H9 (cell line): ENCODE results near the gene NEB. TPM values are rescaled to one million over a fixed set of nuclear protein-coding genes. Genes with fewer than 3 reads are reported as not detected.

Source experiments
- DNase-seq: peaks from one replicate; pipeline ENCODE4 v3.0.0-alpha.2; 2017
- H2AFZ ChIP-seq: one replicate; pipeline ENCODE4 v1.6.1; 2013; ENCODE audit warnings: mild to moderate bottlenecking, low read length, control low read depth, moderate library complexity
- H2AK5ac ChIP-seq: 2 replicates; pipeline ENCODE4 v1.6.1; 2013; ENCODE audit warnings: low read length, control low read depth, mixed read lengths; ENCODE audit not compliant: insufficient read length
- H2BK120ac ChIP-seq: one replicate; pipeline ENCODE4 v1.6.1; 2013; ENCODE audit warnings: low read depth, mild to moderate bottlenecking, low read length, control low read depth, inconsistent platforms; ENCODE audit not compliant: poor library complexity, severe bottlenecking
- H2BK12ac ChIP-seq: 2 replicates; pipeline ENCODE4 v1.6.1; 2013; ENCODE audit warnings: low read length, control low read depth, mixed read lengths, low read depth; ENCODE audit not compliant: insufficient read length
- H2BK15ac ChIP-seq: 2 replicates; pipeline ENCODE4 v1.6.1; 2013; ENCODE audit warnings: low read depth, low read length, control low read depth
- H2BK20ac ChIP-seq: one replicate; pipeline ENCODE4 v1.6.1; 2013; ENCODE audit warnings: low read depth, mild to moderate bottlenecking, low read length, control low read depth, inconsistent platforms; ENCODE audit not compliant: poor library complexity, severe bottlenecking
- H2BK5ac ChIP-seq: 2 replicates; pipeline ENCODE4 v1.6.1; 2013; ENCODE audit warnings: low read length, control low read depth, mixed read lengths; ENCODE audit not compliant: insufficient read length
- H3K14ac ChIP-seq: 2 replicates; pipeline ENCODE4 v1.6.1; 2013; ENCODE audit warnings: low read length, control low read depth; ENCODE audit not compliant: insufficient read depth
- H3K18ac ChIP-seq: 2 replicates; pipeline ENCODE4 v1.6.1; 2013; ENCODE audit warnings: low read depth, mild to moderate bottlenecking, mixed read lengths, low read length, control low read depth; ENCODE audit not compliant: insufficient read length
- H3K23ac ChIP-seq: 2 replicates; pipeline ENCODE4 v1.6.1; 2013; ENCODE audit warnings: low read length, control low read depth, mixed read lengths, low read depth; ENCODE audit not compliant: insufficient read length
- H3K23me2 ChIP-seq: 2 replicates; pipeline ENCODE4 v1.6.1; 2013; ENCODE audit warnings: low read depth, mild to moderate bottlenecking, mixed read lengths, low read length, control low read depth; ENCODE audit not compliant: insufficient read length, poor library complexity, severe bottlenecking
- H3K27ac ChIP-seq: 2 replicates; pipeline ENCODE4 v1.5.1; 2013; ENCODE audit warnings: low read length, control low read depth, mixed read lengths, low read depth; ENCODE audit not compliant: insufficient read length
- H3K27me3 ChIP-seq: 2 replicates; pipeline ENCODE4 v1.6.1; 2013; ENCODE audit warnings: low read length, control low read depth, inconsistent platforms; ENCODE audit not compliant: insufficient read depth
- H3K4ac ChIP-seq: 2 replicates; pipeline ENCODE4 v1.6.1; 2013; ENCODE audit warnings: low read depth, mild to moderate bottlenecking, control low read depth, inconsistent platforms, low read length, moderate library complexity
- H3K4me1 ChIP-seq: 2 replicates; pipeline ENCODE4 v1.6.1; 2013; ENCODE audit warnings: low read length, control low read depth, inconsistent platforms; ENCODE audit not compliant: insufficient read depth
- H3K4me2 ChIP-seq: 2 replicates; pipeline ENCODE4 v1.6.1; 2013; ENCODE audit warnings: low read length, control low read depth, mixed read lengths; ENCODE audit not compliant: insufficient read length, insufficient read depth
- H3K56ac ChIP-seq: 2 replicates; pipeline ENCODE4 v1.6.1; 2013; ENCODE audit warnings: low read depth, mild to moderate bottlenecking, mixed read lengths, low read length, control low read depth; ENCODE audit not compliant: insufficient read length
- H3K79me1 ChIP-seq: 2 replicates; pipeline ENCODE4 v1.6.1; 2013; ENCODE audit warnings: low read depth, mild to moderate bottlenecking, moderate library complexity, low read length, control low read depth, inconsistent platforms; ENCODE audit not compliant: insufficient read depth, poor library complexity, severe bottlenecking
- H3K79me2 ChIP-seq: 2 replicates; pipeline ENCODE4 v1.6.1; 2013; ENCODE audit warnings: low read length, control low read depth, inconsistent platforms; ENCODE audit not compliant: insufficient read depth
- H3K9ac ChIP-seq: 2 replicates; pipeline ENCODE4 v1.6.1; 2013; ENCODE audit warnings: low read length, control low read depth, mixed read lengths; ENCODE audit not compliant: insufficient read length; ENCODE audit errors: extremely low read depth
- H3K9me3 ChIP-seq: one replicate; pipeline ENCODE4 v1.6.1; 2013; ENCODE audit warnings: low read depth, low read length, inconsistent platforms; ENCODE audit not compliant: control insufficient read depth
- H3T11ph ChIP-seq: one replicate; pipeline ENCODE4 v1.6.1; 2013; ENCODE audit warnings: mild to moderate bottlenecking, low read length, control low read depth, inconsistent platforms
- H4K20me1 ChIP-seq: one replicate; pipeline ENCODE4 v1.6.1; 2013; ENCODE audit not compliant: control insufficient read depth, insufficient read length, insufficient read depth
- H4K5ac ChIP-seq: 2 replicates; pipeline ENCODE4 v1.6.1; 2013; ENCODE audit warnings: low read depth, mild to moderate bottlenecking, mixed read lengths, low read length, control low read depth; ENCODE audit not compliant: insufficient read length
- H4K8ac ChIP-seq: replicated peaks from 2 replicates; pipeline ENCODE4 v1.6.1; 2013; ENCODE audit warnings: low read length, control low read depth, mixed read lengths, low read depth; ENCODE audit not compliant: insufficient read length
- H4K91ac ChIP-seq: 2 replicates; pipeline ENCODE4 v1.6.1; 2013; ENCODE audit warnings: low read depth, mild to moderate bottlenecking, moderate library complexity, mixed read lengths, low read length, control low read depth; ENCODE audit not compliant: insufficient read length
- H3K27ac Mint-ChIP-seq, 3 experiments: 2 replicates in 2 of 3; 3 replicates in 1 of 3; pipeline ENCODE4 v1.8.0; 2020 to 2021; ENCODE audit warnings: mixed read lengths in 3 of 3, mild to moderate bottlenecking in 1 of 3, moderate library complexity in 1 of 3
- H3K27me3 Mint-ChIP-seq: 2 replicates; pipeline ENCODE4 v1.8.0; 2021; ENCODE audit warnings: low read depth, mild to moderate bottlenecking, moderate library complexity, mixed read lengths
- H3K36me3 Mint-ChIP-seq, 3 experiments: 2 replicates in 2 of 3; 3 replicates in 1 of 3; pipeline ENCODE4 v1.8.0; 2020 to 2021; ENCODE audit warnings: low read depth in 3 of 3, mixed read lengths in 3 of 3; ENCODE audit not compliant: insufficient read depth in 1 of 3
- H3K4me1 Mint-ChIP-seq, 2 experiments: 2 replicates each; pipeline ENCODE4 v1.8.0; 2020; ENCODE audit warnings: mixed read lengths in 2 of 2
- H3K4me3 Mint-ChIP-seq, 2 experiments: 2 replicates in 1 of 2; 3 replicates in 1 of 2; pipeline ENCODE4 v1.8.0; 2020 to 2021; ENCODE audit warnings: mild to moderate bottlenecking in 2 of 2, mixed read lengths in 2 of 2, moderate library complexity in 1 of 2
- H3K9me3 Mint-ChIP-seq, 2 experiments: 2 replicates in 1 of 2; 3 replicates in 1 of 2; pipeline ENCODE4 v1.8.0; 2020; ENCODE audit warnings: mild to moderate bottlenecking in 2 of 2, mixed read lengths in 2 of 2, moderate library complexity in 1 of 2
- WGBS: extraction: QIAGEN DNeasy Blood & Tissue Kit; methylation state at CpG from one replicate; pipeline ENCODE4 v1.1.7; 2013; ENCODE audit warnings: missing lambda C conversion rate, low lambda C conversion rate, mixed read lengths; ENCODE audit not compliant: insufficient read length; ENCODE audit errors: extremely low coverage; 5-methylcytosine and 5-hydroxymethylcytosine counted together
- total RNA-seq: library from RNA; stranded (reverse); gene quantifications from 2 replicates; pipeline ENCODE4 v1.2.1, GENCODE V29; 2021
- TF ChIP-seq, protein P1 (sequence below): fragments of 200-600 bp; sonication (generic); conservative IDR thresholded peaks from 3 replicates; pipeline ENCODE4 v1.8.0; 2021; ENCODE audit warnings: antibody characterized with exemption, mild to moderate bottlenecking

NEB gene
- total RNA-seq, 1 experiment from 2014 or later: 0.98 TPM

GRCh38 chr2:151761193-151761592 is 26.9 kb upstream of the NEB start:
- H3K4me1 Mint-ChIP-seq: peaks cover 12 to 15% of the 10 kb centered on the region in 2 experiments
- WGBS: no CpG with 5 or more reads among the region's 3 CpGs
- no peaks in the 10 kb centered on the region for H3K27me3 Mint-ChIP-seq
- Histone ChIP-seq H3K56ac (no peak overlapping the region), H2BK12ac (no peak overlapping the region), H2AK5ac (no peak overlapping the region), H3K9ac (no peak overlapping the region), H3K27me3 (no peaks in the 10 kb centered on the region), H4K5ac (no peak overlapping the region), H4K20me1 (peaks cover 2% of the 10 kb centered on the region), H3K79me2 (no peaks in the 10 kb centered on the region), H4K91ac (no peak overlapping the region), H2AFZ (no peak overlapping the region), H2BK5ac (no peak overlapping the region), H3K23ac (no peak overlapping the region), H3K4me2 (no peak overlapping the region), H3K14ac (no peak overlapping the region), H2BK20ac (no peak overlapping the region), H3K9me3 (no peaks in the 10 kb centered on the region), H2BK120ac (no peak overlapping the region), H3K27ac (no peak overlapping the region), H3K18ac (no peak overlapping the region), H2BK15ac (no peak overlapping the region), H4K8ac (no peak overlapping the region), H3T11ph (no peak overlapping the region), H3K4me1 (no peaks in the 10 kb centered on the region), H3K4ac (no peak overlapping the region), H3K23me2 (no peaks in the 10 kb centered on the region), H3K79me1 (no peaks in the 10 kb centered on the region)
- TF ChIP-seq, protein P1, sequence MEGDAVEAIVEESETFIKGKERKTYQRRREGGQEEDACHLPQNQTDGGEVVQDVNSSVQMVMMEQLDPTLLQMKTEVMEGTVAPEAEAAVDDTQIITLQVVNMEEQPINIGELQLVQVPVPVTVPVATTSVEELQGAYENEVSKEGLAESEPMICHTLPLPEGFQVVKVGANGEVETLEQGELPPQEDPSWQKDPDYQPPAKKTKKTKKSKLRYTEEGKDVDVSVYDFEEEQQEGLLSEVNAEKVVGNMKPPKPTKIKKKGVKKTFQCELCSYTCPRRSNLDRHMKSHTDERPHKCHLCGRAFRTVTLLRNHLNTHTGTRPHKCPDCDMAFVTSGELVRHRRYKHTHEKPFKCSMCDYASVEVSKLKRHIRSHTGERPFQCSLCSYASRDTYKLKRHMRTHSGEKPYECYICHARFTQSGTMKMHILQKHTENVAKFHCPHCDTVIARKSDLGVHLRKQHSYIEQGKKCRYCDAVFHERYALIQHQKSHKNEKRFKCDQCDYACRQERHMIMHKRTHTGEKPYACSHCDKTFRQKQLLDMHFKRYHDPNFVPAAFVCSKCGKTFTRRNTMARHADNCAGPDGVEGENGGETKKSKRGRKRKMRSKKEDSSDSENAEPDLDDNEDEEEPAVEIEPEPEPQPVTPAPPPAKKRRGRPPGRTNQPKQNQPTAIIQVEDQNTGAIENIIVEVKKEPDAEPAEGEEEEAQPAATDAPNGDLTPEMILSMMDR: no peak
- no peak overlapping the region for H3K4me3 Mint-ChIP-seq
- H3K9me3 Mint-ChIP-seq: no peaks in the 10 kb centered on the region
- H3K36me3 Mint-ChIP-seq: no peaks in the 10 kb centered on the region; a peak in 1 of 7 replicates
- no peak for DNase-seq
- no peak overlapping the region for H3K27ac Mint-ChIP-seq
